ENCODE results near the gene CLDN6.

The CLDN6 gene

DNA sequence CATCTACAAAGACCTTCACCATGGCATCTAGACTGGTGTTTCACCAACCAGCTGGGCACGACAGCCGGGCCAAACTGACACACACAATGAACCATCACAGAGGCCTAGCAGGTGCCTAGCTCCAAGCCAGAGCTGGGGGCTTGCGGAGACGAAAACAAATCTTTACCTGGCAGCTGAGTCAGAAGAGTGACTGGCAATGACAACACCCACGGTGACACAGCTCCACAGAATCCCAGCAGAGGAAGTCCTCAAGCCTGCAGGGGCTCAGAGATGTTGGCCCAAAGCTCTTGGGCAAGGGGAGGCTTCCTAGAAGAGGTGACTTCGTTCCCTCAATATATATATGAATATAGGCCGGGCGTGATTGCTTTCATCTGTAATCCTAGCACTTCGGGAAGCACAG is 33.5 kb upstream of the CLDN6 start:
- no peak for FAIRE-seq

DNA sequence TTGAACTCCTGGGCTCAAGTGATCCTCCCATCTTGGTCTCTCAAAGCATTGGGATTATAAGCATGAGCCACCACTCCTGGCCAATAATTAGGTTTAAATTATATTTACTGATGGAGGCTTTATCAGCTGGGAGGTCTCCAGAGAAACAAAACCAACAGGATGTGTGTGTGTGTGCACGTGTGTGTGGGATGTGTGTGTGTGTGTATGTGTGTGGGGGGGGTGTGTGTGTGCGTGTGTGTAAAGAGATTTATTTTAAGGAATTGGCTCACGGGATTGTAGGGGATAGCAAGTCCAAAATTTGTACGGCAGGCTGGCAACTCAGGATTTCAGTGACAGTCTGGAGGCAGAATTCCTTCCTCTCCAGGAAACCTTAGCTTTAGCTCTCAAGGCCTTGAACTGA is 33.0 kb upstream of the CLDN6 start:
- no peak for FAIRE-seq

DNA sequence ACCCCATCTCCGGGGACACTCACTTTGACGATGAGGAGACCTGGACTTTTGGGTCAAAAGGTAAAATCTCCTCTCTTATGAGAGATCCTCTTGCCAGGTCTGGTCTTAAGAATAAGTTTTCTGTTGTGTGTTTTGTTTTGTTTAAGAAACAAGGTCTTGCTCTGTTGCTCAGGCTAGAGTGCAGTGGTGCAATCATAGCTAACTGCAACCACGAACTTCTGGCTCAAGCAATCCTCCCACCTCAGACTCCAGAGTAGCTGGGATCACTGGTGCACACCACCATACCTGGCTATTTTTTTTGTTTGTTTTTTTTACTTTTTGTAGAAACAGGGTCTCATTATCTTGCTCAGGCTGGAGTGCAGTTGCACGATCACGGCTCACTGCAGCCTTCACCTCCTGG is 32.5 kb upstream of the CLDN6 start:
- FAIRE-seq, result no peak

DNA sequence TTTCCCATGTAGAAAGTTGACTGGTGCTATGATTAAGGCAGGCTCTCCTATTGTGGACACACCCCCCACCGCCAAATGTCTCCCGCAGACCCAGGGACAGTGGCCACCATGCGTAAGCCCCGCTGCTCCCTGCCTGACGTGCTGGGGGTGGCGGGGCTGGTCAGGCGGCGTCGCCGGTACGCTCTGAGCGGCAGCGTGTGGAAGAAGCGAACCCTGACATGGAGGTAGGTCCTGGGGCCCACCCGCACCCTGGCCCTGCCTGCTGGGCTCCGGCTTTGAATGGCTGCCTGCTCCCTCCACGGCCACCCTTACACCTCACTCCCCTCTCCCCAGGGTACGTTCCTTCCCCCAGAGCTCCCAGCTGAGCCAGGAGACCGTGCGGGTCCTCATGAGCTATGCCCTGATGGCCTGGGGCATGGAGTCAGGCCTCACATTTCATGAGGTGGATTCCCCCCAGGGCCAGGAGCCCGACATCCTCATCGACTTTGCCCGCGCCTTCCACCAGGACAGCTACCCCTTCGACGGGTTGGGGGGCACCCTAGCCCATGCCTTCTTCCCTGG is 32.0 kb upstream of the CLDN6 start:
- no peak for FAIRE-seq

GRCh38 chr16:3047387-3047720 is 29.4 kb upstream of the CLDN6 start:
- FAIRE-seq, result no peak

- FAIRE-seq, result no peak
Observed at GRCh38 chr16:3046641-3047386, 28.8 kb upstream of the CLDN6 start.

GRCh38 chr16:3045758-3046640 is 28.0 kb upstream of the CLDN6 start, which contains the start of gene MMP25:
Gene MMP25 (plus strand): TSS chr16:3046561. CDS start chr16:3046918, 357 bp downstream.
- no peak for FAIRE-seq

GRCh38 chr16:3044708-3045107 is 26.7 kb upstream of the CLDN6 start:
- FAIRE-seq, result no peak

DNA sequence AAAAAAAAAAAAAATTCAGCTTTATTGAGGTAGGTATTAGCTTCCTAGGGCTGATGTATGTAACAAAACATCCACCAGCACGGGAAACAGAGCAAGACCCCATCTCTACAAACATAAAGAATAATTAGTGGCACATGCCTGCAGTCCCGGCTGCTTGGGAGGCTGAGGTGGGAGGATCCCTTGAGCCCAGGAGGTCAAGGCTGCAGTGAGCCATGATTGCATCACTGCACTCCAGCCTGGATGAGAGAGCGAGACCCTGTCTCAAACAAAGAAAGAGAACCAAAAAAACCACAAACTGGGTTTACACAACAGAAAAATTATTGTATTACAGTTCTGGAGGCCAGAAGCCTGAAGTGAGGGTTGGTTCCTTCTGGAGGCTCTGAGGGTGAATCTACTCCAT is 24.4 kb upstream of the CLDN6 start:
- FAIRE-seq, result no peak

DNA sequence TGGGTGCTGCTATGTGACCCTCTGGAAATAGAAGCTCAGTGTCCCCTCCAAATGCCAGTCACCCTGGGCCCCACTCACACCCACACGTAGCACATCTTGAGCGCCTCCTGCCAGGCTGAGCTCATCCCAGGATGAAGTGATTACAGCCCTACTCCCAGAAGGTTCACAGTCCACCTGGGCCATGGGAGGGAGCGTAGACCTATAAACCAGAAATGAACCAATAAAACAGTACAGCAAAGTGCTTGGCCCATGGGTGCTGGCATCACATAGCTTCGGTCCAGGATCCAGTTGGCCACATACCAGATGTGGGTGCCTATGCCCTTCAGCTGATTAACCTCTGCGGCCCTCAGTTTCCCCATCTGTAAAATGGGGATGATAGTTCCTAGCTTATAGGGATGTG is 20.9 kb upstream of the CLDN6 start:
- no peak for FAIRE-seq

- no peak for FAIRE-seq
Observed at GRCh38 chr16:3038256-3038655, 20.3 kb upstream of the CLDN6 start.

- FAIRE-seq, result no peak
Observed at GRCh38 chr16:3036726-3037315, 18.8 kb upstream of the CLDN6 start, which contains the start of gene BICDL2. Gene BICDL2 (minus strand): TSS chr16:3036944. CDS start chr16:3035496, 1,448 bp downstream.

GRCh38 chr16:3035972-3036725 is 18.2 kb upstream of the CLDN6 start:
- FAIRE-seq, result no peak

GRCh38 chr16:3035289-3035971 is 17.4 kb upstream of the CLDN6 start:
- FAIRE-seq, result no peak

DNA sequence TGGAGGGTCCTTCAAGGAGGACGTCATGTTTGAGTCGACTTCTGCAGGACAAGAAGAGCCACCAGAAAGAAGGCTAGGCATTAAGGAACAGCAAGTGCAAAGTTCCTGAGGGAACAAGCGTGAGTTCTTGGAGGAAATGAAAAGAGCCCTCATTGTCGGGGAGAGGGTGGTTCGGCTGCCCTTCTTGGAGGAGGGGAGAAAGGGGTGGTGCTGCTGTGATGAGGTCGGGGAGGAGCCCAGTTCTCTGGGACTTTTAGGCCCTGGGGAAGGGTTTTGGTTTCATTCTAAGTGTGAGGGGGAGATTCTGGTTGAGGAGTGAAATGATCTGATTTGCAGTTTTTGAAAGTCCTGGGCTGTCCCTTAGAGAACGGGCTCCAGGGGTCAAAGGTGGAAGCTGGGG is 14.6 kb upstream of the CLDN6 start:
- no peak for FAIRE-seq

DNA sequence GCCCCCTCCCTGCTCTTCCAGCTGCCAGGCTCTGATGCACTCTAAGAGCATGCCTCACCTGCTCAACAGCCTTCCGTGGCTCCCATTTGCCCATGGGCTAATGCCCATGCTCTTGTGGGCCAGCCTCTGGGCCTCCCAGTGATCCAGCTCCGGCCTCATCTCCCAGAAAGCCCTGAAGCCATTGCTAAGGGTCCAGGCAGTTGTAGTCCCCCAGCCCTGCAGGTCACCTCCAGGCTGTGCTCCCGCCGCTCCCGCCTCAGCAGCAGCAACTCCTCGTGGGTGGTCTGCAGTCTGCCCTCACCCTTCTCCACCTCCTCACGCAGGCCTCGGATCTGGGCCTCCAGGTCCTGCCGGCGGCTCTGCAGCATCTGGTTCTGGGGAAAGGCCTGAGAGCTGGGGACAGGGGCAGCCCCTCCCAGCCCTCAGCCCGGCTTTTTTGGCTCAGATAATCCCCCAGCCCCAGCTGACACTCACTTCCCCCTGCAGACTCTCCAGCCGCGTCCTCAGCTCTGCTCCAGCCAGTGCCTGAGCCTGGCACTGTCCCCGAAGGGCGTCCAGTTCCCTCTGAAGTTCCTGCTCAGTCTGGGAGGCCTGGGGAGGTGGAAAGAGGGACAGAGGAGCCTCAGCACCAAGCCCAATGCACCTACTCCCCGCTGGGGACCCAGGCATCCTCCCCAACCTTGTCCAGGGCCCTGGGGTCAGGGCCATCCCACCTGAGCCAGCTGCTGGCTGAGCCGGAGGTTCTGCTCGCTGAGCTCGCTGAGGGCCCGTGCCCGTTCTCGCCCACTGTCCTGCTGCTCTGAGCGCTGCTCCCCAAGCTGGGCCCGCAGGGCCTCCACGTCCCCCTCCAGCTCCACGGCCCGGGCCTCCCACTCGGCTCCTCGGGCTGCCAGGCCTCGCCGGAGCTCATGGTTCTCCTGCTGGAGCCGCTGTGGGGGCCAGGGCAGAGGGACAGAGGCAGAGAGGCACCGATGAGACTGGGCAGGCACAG is 12.5 kb upstream of the CLDN6 start:
- FAIRE-seq, result no peak

- FAIRE-seq, result no peak
Observed at GRCh38 chr16:3029491-3030221, 11.7 kb upstream of the CLDN6 start.

DNA sequence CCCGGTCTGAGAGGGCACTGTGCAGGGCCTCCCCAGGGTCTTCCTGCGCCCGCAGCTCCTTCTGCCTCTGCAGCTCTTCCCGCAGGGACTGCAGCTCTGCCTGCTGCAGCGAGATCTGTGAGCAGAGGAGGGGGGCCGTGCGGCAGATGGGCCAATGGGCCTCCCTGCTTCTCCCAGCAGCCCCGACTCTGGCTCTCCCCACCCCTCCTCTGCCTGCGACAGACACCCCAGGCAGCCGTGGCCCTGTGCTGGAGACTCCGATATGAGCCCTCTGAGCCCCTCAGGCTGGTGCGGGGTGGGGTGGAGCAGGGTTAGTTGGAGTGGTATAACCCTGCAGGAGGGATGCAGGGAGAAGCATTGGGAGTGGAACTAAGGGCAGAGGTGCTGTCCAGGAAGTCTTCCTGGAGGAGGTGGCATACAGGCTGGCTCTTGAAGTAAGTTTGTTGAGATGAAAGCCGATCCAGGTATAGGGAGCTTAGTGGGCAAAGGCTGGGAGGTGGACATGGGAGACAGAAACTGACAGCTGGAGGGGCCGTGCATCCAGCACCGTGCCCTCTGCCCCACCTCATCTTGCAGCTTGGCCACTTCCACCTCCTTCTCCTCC is 10.8 kb upstream of the CLDN6 start:
- FAIRE-seq, result no peak

GRCh38 chr16:3027983-3028715 is 10.2 kb upstream of the CLDN6 start:
- no peak for FAIRE-seq

All from colon (tissue), 2 donors.